GM21367 (cell line): Measurements from ENCODE around the gene GCC1.

Source experiments
- ATAC-seq: cut with Tn5 transposase; IDR thresholded peaks from one replicate; pipeline ENCODE4 v1.9.1; 2021; ENCODE audit not compliant: unreplicated experiment

Gene GCC1

GRCh38 chr7:127585044-127585953 lies at the start of gene GCC1:
Gene GCC1 (minus strand): TSS chr7:127585596. CDS start chr7:127585182, 414 bp downstream.
- peak; percentile 76 for ATAC-seq

GRCh38 chr7:127632276-127632910 lies 47.0 kb upstream of the GCC1 start:
- ATAC-seq = no peak

- peak; percentile 81 for ATAC-seq
Measured at GRCh38 chr7:127629268-127629854, 44.0 kb upstream of the GCC1 start.

GRCh38 chr7:127628445-127628844 lies 43.0 kb upstream of the GCC1 start:
- no peak for ATAC-seq

- ATAC-seq = no peak
Measured at GRCh38 chr7:127625331-127625730, 39.9 kb upstream of the GCC1 start.

GRCh38 chr7:127620406-127621233 lies 35.2 kb upstream of the GCC1 start:
- ATAC-seq = no peak

GRCh38 chr7:127619681-127620405 lies 34.4 kb upstream of the GCC1 start:
- ATAC-seq = no peak

GRCh38 chr7:127618775-127619174 lies 33.4 kb upstream of the GCC1 start:
- ATAC-seq = no peak

- no peak for ATAC-seq
Measured at GRCh38 chr7:127618042-127618441, 32.6 kb upstream of the GCC1 start, which contains the start of gene PAX4. Gene PAX4 (minus strand): TSS chr7:127618142. CDS start chr7:127615928, 2,214 bp downstream.

GRCh38 chr7:127616724-127617123 lies 31.3 kb upstream of the GCC1 start:
- ATAC-seq = no peak

- no peak for ATAC-seq
Measured at GRCh38 chr7:127612263-127612662, 26.9 kb upstream of the GCC1 start.

- ATAC-seq = no peak
Measured at GRCh38 chr7:127609297-127609696, 23.9 kb upstream of the GCC1 start.

GRCh38 chr7:127608446-127608845 lies 23.1 kb upstream of the GCC1 start:
- no peak for ATAC-seq

- no peak for ATAC-seq
Measured at GRCh38 chr7:127600885-127601284, 15.5 kb upstream of the GCC1 start.

- no peak for ATAC-seq
Measured at GRCh38 chr7:127598318-127598717, 12.9 kb upstream of the GCC1 start.

GRCh38 chr7:127595737-127596136 lies 10.3 kb upstream of the GCC1 start:
- no peak for ATAC-seq

- no peak for ATAC-seq
Measured at GRCh38 chr7:127594490-127594889, 9.1 kb upstream of the GCC1 start.

GRCh38 chr7:127592550-127592949 lies 7.2 kb upstream of the GCC1 start:
- no peak for ATAC-seq

GRCh38 chr7:127591591-127591990 lies 6.2 kb upstream of the GCC1 start:
- ATAC-seq = no peak

GRCh38 chr7:127591189-127591588 lies 5.8 kb upstream of the GCC1 start:
- no peak for ATAC-seq
